Duodenal mucosa (tissue), 2 donors: Measurements from ENCODE around the gene TTC28.
"Not testable (repeated sequence)": the region's sequence is repeated elsewhere in the genome, so short reads cannot be mapped to it uniquely, and the experiment has no call there.

Source experiments
- H3K27ac ChIP-seq: one replicate; pipeline ENCODE4 v1.7.0; 2013; ENCODE audit warnings: low read depth, low read length
- H3K27me3 ChIP-seq, 2 donors: one replicate each; pipeline ENCODE4 v1.7.0; 2013; ENCODE audit warnings: low read length in 2 of 2, control low read depth in 1 of 2; ENCODE audit not compliant: insufficient read depth in 2 of 2, control insufficient read depth in 1 of 2
- H3K36me3 ChIP-seq, 2 donors: one replicate each; pipeline ENCODE4 v1.7.0; 2013; ENCODE audit warnings: low read length in 2 of 2, control low read depth in 1 of 2; ENCODE audit not compliant: insufficient read depth in 2 of 2, control insufficient read depth in 1 of 2
- H3K4me1 ChIP-seq, 2 donors: one replicate each; pipeline ENCODE4 v1.7.0; 2013; ENCODE audit warnings: low read length in 2 of 2, control low read depth in 1 of 2; ENCODE audit not compliant: insufficient read depth in 2 of 2, control insufficient read depth in 1 of 2
- H3K4me3 ChIP-seq, 2 donors: one replicate each; pipeline ENCODE4 v1.7.0; 2013; ENCODE audit warnings: low read length in 2 of 2, low read depth in 1 of 2
- H3K9ac ChIP-seq, 2 donors: one replicate each; pipeline ENCODE4 v1.7.0; 2013; ENCODE audit warnings: low read length in 2 of 2, low read depth in 1 of 2
- H3K9me3 ChIP-seq, 2 donors: one replicate each; pipeline ENCODE4 v1.7.0; 2013; ENCODE audit warnings: low read length in 2 of 2, control low read depth in 1 of 2; ENCODE audit not compliant: control insufficient read depth in 1 of 2

TTC28 gene

GRCh38 chr22:28500006-28500405, 179.6 kb downstream of the TTC28 start:
- Histone ChIP-seq H3K36me3 (no peaks in the 10 kb centered on the region), H3K27ac (no peak overlapping the region), H3K4me1 (no peaks in the 10 kb centered on the region), H3K27me3 (peaks cover 0 to 2% of the 10 kb centered on the region in 2 donors), H3K9me3 (no peaks in the 10 kb centered on the region), H3K4me3 (no peak overlapping the region), H3K9ac (no peak overlapping the region)

GRCh38 chr22:28498044-28498443, 181.6 kb downstream of the TTC28 start:
- Histone ChIP-seq H3K9ac (no peak overlapping the region), H3K36me3 (no peaks in the 10 kb centered on the region), H3K27me3 (peaks cover 0 to 2% of the 10 kb centered on the region in 2 donors), H3K27ac (no peak overlapping the region), H3K4me1 (no peaks in the 10 kb centered on the region), H3K9me3 (no peaks in the 10 kb centered on the region), H3K4me3 (no peak overlapping the region)

- Histone ChIP-seq H3K27me3 (peaks cover 0 to 2% of the 10 kb centered on the region in 2 donors), H3K9me3 (no peaks in the 10 kb centered on the region), H3K4me1 (no peaks in the 10 kb centered on the region), H3K4me3 (no peak overlapping the region), H3K27ac (no peak overlapping the region), H3K36me3 (no peaks in the 10 kb centered on the region), H3K9ac (no peak overlapping the region)
Measured at GRCh38 chr22:28497188-28497587, 182.5 kb downstream of the TTC28 start.

GRCh38 chr22:28491289-28491688, 188.4 kb downstream of the TTC28 start:
- H3K27me3 ChIP-seq, H3K4me3 ChIP-seq, H3K27ac ChIP-seq, H3K4me1 ChIP-seq, H3K9me3 ChIP-seq, H3K36me3 ChIP-seq, H3K9ac ChIP-seq: not testable (repeated sequence)

- H3K4me1 ChIP-seq, result no peaks in the 10 kb centered on the region
- H3K27me3 ChIP-seq, result no peaks in the 10 kb centered on the region
- H3K9me3 ChIP-seq, result no peaks in the 10 kb centered on the region
- no peak overlapping the region for H3K27ac ChIP-seq
- no peaks in the 10 kb centered on the region for H3K36me3 ChIP-seq
- no peak overlapping the region for H3K4me3 ChIP-seq
- H3K9ac ChIP-seq, result no peak overlapping the region
Measured at GRCh38 chr22:28488825-28489224, 190.8 kb downstream of the TTC28 start.

- Histone ChIP-seq H3K27me3 (no peaks in the 10 kb centered on the region), H3K9me3 (no peaks in the 10 kb centered on the region), H3K4me3 (no peak overlapping the region), H3K36me3 (no peaks in the 10 kb centered on the region), H3K9ac (no peak overlapping the region), H3K4me1 (no peaks in the 10 kb centered on the region), H3K27ac (no peak overlapping the region)
Measured at GRCh38 chr22:28484662-28485061, 195.0 kb downstream of the TTC28 start.

- H3K4me1 ChIP-seq, result no peaks in the 10 kb centered on the region
- no peak overlapping the region for H3K27ac ChIP-seq
- no peak overlapping the region for H3K9ac ChIP-seq
Measured at GRCh38 chr22:28481725-28482124, 197.9 kb downstream of the TTC28 start.

GRCh38 chr22:28480000-28480715, 199.5 kb downstream of the TTC28 start:
- H3K4me1 ChIP-seq, result no peaks in the 10 kb centered on the region
- no peak overlapping the region for H3K27ac ChIP-seq
- no peaks in the 10 kb centered on the region for H3K36me3 ChIP-seq
- H3K9me3 ChIP-seq, result no peaks in the 10 kb centered on the region
- no peaks in the 10 kb centered on the region for H3K27me3 ChIP-seq
- no peak overlapping the region for H3K9ac ChIP-seq
- H3K4me3 ChIP-seq, result no peak overlapping the region

More at GRCh38 chr22:28481725-28482124, 197.9 kb downstream of the TTC28 start:
- Histone ChIP-seq H3K4me3 (no peak overlapping the region), H3K9me3 (no peaks in the 10 kb centered on the region), H3K36me3 (no peaks in the 10 kb centered on the region), H3K27me3 (no peaks in the 10 kb centered on the region)

GRCh38 chr22:28478564-28478963, 201.1 kb downstream of the TTC28 start:
- Histone ChIP-seq H3K36me3 (no peaks in the 10 kb centered on the region), H3K9me3 (no peaks in the 10 kb centered on the region), H3K27ac (no peak overlapping the region), H3K27me3 (no peaks in the 10 kb centered on the region), H3K9ac (no peak overlapping the region), H3K4me1 (peaks cover 9 to 11% of the 10 kb centered on the region in 2 donors), H3K4me3 (no peak overlapping the region)

- H3K9ac ChIP-seq, result no peak overlapping the region
- H3K9me3 ChIP-seq, result no peaks in the 10 kb centered on the region
- H3K27ac ChIP-seq, result no peak overlapping the region
- H3K4me3 ChIP-seq, result no peak overlapping the region
- H3K27me3 ChIP-seq, result no peaks in the 10 kb centered on the region
- H3K36me3 ChIP-seq, result no peaks in the 10 kb centered on the region
- peaks cover 9 to 15% of the 10 kb centered on the region in 2 donors for H3K4me1 ChIP-seq
Measured at GRCh38 chr22:28477556-28477955, 202.1 kb downstream of the TTC28 start.
